ENCODE measurements around the gene NDUFS6.

Gene NDUFS6

DNA sequence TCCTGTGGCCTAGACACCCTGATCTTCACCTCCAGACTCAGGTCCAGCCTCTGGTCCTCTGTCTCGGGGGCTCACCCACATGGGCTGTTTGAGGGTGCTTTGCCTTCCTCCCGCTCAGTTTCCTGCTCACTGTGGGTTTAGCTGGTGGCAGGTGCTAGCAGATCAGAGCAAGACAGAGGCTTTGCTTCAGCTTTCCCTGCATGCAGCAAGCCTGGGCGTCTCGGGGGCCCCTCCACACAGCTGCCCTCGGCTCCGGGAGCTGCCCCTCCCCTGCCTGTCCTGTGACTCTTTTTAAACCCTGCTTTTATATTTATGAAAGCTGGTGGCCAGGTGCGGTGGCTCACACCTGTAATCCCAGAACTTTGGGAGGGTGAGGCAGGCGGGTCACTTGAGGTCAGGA, 16.1 kb upstream of the NDUFS6 start:
- no peak overlapping the region for H3K14ac ChIP-seq (ENCODE audit: low read length)
- H3K36me3 ChIP-seq (replicated peaks in 1 of 2; ENCODE audit: control insufficient read depth in 2 of 2, insufficient read depth in 2 of 2, low read length in 2 of 2) = no peaks in the 10 kb centered on the region
- no peak overlapping the region for H2BK5ac ChIP-seq (ENCODE audit: low read length)
- no peak overlapping the region for H3K9ac ChIP-seq (ENCODE audit: low read depth, low read length, poor library complexity)
- no peaks in the 10 kb centered on the region for H3K9me3 ChIP-seq (replicated peaks in 1 of 2; ENCODE audit: control insufficient read depth in 2 of 2, insufficient read depth in 1 of 2, low read depth in 1 of 2, low read length in 2 of 2)
- H2AK5ac ChIP-seq (ENCODE audit: low read depth, low read length) = no peak overlapping the region
- H3K27me3 ChIP-seq (ENCODE audit: control insufficient read depth in 3 of 3, insufficient read depth in 3 of 3, low read depth in 1 of 3, low read length in 3 of 3) = no peaks in the 10 kb centered on the region
- H2BK15ac ChIP-seq (ENCODE audit: low read length) = no peak overlapping the region
- no peaks in the 10 kb centered on the region for H3K79me1 ChIP-seq (ENCODE audit: low read depth, low read length)
- no peak overlapping the region for H3K23ac ChIP-seq (ENCODE audit: low read depth, low read length, poor library complexity)
- no peak overlapping the region for H3K4me2 ChIP-seq (ENCODE audit: insufficient read depth, low read length, poor library complexity, severe bottlenecking)
- no peak overlapping the region for H3K4ac ChIP-seq (ENCODE audit: low read length)
- H3K4me1 ChIP-seq (ENCODE audit: control insufficient read depth in 2 of 2, insufficient read depth in 1 of 2, low read depth in 1 of 2, low read length in 2 of 2) = peaks cover 2 to 9% of the 10 kb centered on the region in 2 donors
- no peak overlapping the region for H3K18ac ChIP-seq (ENCODE audit: low read length)
- no peak overlapping the region for H4K91ac ChIP-seq (ENCODE audit: low read depth, low read length, poor library complexity)
- H2BK120ac ChIP-seq (ENCODE audit: low read depth, low read length) = no peak overlapping the region
- WGBS, 2 donors (ENCODE audit: extremely low coverage in 2 of 2, insufficient read length in 2 of 2, insufficient replicate concordance in 1 of 2) = no CpG with 5 or more reads among the region's 8 CpGs
- no peak overlapping the region for H2BK12ac ChIP-seq (ENCODE audit: low read length)
- DNase-seq (ENCODE audit: low spot score) = no peak
- H3K4me3 ChIP-seq (ENCODE audit: low read length in 2 of 2) = no peak overlapping the region
- H2AFZ ChIP-seq (ENCODE audit: low read length) = no peak overlapping the region
- no peak overlapping the region for H4K8ac ChIP-seq (ENCODE audit: low read depth, low read length)
- no peak overlapping the region for H3K27ac ChIP-seq (replicated peaks; ENCODE audit: low read length)

DNA sequence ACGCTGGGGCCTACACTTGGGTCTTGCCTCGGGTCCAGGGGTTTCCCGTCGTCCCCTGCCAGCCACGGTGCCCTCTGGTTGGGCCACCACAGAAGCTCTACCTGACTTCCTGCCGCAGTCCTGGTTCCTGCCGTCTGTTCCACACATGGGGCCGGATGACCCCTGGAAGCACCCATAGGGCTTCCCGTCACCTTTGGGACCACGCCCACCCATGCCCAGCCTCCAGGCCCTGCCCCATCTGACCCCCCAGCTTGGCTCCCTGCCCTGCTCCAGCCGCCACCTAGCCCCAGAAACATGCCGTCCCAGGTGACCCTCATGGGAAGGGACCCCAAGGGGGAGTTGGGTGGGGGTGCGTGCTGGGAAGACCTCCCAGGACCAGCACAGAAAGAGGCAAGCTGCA, 15.2 kb upstream of the NDUFS6 start:
- H2BK12ac ChIP-seq (ENCODE audit: low read length) = peak overlapping the region; percentile 35
- H3K4me2 ChIP-seq (ENCODE audit: insufficient read depth, low read length, poor library complexity, severe bottlenecking) = no peak overlapping the region
- no peaks in the 10 kb centered on the region for H3K36me3 ChIP-seq (replicated peaks in 1 of 2; ENCODE audit: control insufficient read depth in 2 of 2, insufficient read depth in 2 of 2, low read length in 2 of 2)
- WGBS, 2 donors (ENCODE audit: extremely low coverage in 2 of 2, insufficient read length in 2 of 2, insufficient replicate concordance in 1 of 2) = no CpG with 5 or more reads among the region's 13 CpGs
- H4K91ac ChIP-seq (ENCODE audit: low read depth, low read length, poor library complexity) = no peak overlapping the region
- H2BK15ac ChIP-seq (ENCODE audit: low read length) = no peak overlapping the region
- H3K4me1 ChIP-seq (ENCODE audit: control insufficient read depth in 2 of 2, insufficient read depth in 1 of 2, low read depth in 1 of 2, low read length in 2 of 2) = peaks cover 3 to 13% of the 10 kb centered on the region in 2 donors
- no peak overlapping the region for H2AFZ ChIP-seq (ENCODE audit: low read length)
- H3K14ac ChIP-seq (ENCODE audit: low read length) = peak overlapping the region; percentile 73
- H3K27me3 ChIP-seq (ENCODE audit: control insufficient read depth in 3 of 3, insufficient read depth in 3 of 3, low read depth in 1 of 3, low read length in 3 of 3) = no peaks in the 10 kb centered on the region
- peak overlapping the region; percentile 69 for H3K18ac ChIP-seq (ENCODE audit: low read length)
- no peak for DNase-seq (ENCODE audit: low spot score)
- H3K9ac ChIP-seq (ENCODE audit: low read depth, low read length, poor library complexity) = no peak overlapping the region
- no peak overlapping the region for H3K27ac ChIP-seq (replicated peaks; ENCODE audit: low read length)
- no peak overlapping the region for H2AK5ac ChIP-seq (ENCODE audit: low read depth, low read length)
- no peak overlapping the region for H3K4ac ChIP-seq (ENCODE audit: low read length)
- H3K79me1 ChIP-seq (ENCODE audit: low read depth, low read length) = no peaks in the 10 kb centered on the region
- no peak overlapping the region for H2BK5ac ChIP-seq (ENCODE audit: low read length)
- H3K4me3 ChIP-seq (ENCODE audit: low read length in 2 of 2) = no peak overlapping the region
- no peak overlapping the region for H4K8ac ChIP-seq (ENCODE audit: low read depth, low read length)
- no peaks in the 10 kb centered on the region for H3K9me3 ChIP-seq (replicated peaks in 1 of 2; ENCODE audit: control insufficient read depth in 2 of 2, insufficient read depth in 1 of 2, low read depth in 1 of 2, low read length in 2 of 2)
- H2BK120ac ChIP-seq (ENCODE audit: low read depth, low read length) = no peak overlapping the region
- no peak overlapping the region for H3K23ac ChIP-seq (ENCODE audit: low read depth, low read length, poor library complexity)

DNA sequence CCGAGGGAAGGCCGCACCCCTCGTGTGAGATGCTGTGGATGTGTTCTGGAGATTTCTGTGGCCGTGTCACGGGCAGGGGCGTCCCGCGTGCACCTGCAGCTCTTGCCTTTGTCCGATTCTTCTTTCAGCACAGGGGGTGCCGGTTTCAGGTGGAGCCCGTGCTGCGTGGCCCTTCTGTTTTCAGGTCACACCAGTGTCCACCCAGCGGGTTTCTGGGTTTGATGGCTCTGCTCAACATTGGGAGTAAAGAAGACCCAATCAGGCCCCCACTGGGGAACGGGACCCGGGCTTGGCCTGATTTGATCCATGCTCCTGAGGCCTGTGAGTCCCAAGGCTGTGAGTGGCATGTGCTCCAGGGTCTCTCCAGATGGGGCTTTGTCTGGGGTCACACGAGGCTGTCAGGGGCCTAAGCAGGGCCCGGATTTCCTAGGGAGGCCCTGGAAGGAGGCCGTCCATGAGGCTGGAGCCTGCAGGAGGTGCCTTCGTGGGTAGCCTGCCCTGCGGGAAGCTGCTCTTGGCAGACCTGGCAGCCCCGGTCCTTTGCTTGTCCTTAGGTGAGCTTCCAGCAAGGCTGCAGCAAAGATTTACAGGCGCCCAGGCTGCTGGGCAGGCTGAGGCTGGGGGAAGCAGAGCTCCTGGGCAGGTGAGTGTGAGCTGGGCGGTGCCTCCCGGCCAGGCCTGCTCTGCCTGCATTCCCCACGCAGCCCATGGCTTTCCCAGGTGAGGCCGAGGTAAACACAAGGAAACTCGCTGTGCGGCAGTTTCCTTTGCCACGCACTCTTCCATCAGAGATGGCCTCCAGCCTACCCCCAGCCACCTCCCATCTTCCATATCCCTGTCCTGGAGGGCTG, 14.4 kb upstream of the NDUFS6 start:
- WGBS, 2 donors (ENCODE audit: extremely low coverage in 2 of 2, insufficient read length in 2 of 2, insufficient replicate concordance in 1 of 2) = no CpG with 5 or more reads among the region's 29 CpGs
- no peak overlapping the region for H2BK15ac ChIP-seq (ENCODE audit: low read length)
- DNase-seq (ENCODE audit: low spot score) = no peak
- no peak overlapping the region for H2BK120ac ChIP-seq (ENCODE audit: low read depth, low read length)
- H3K36me3 ChIP-seq (replicated peaks in 1 of 2; ENCODE audit: control insufficient read depth in 2 of 2, insufficient read depth in 2 of 2, low read length in 2 of 2) = no peaks in the 10 kb centered on the region
- H4K91ac ChIP-seq (ENCODE audit: low read depth, low read length, poor library complexity) = no peak overlapping the region
- no peak overlapping the region for H3K4me3 ChIP-seq (ENCODE audit: low read length in 2 of 2)
- peak overlapping the region; percentile 43 for H2BK12ac ChIP-seq (ENCODE audit: low read length)
- peak overlapping the region; percentile 20 for H2AK5ac ChIP-seq (ENCODE audit: low read depth, low read length)
- H4K8ac ChIP-seq (ENCODE audit: low read depth, low read length) = no peak overlapping the region
- no peaks in the 10 kb centered on the region for H3K9me3 ChIP-seq (replicated peaks in 1 of 2; ENCODE audit: control insufficient read depth in 2 of 2, insufficient read depth in 1 of 2, low read depth in 1 of 2, low read length in 2 of 2)
- peak overlapping the region; percentile 6 for H3K14ac ChIP-seq (ENCODE audit: low read length)
- no peak overlapping the region for H2AFZ ChIP-seq (ENCODE audit: low read length)
- no peak overlapping the region for H3K4me2 ChIP-seq (ENCODE audit: insufficient read depth, low read length, poor library complexity, severe bottlenecking)
- H3K4me1 ChIP-seq (ENCODE audit: control insufficient read depth in 2 of 2, insufficient read depth in 1 of 2, low read depth in 1 of 2, low read length in 2 of 2) = peaks cover 3 to 13% of the 10 kb centered on the region in 2 donors
- no peaks in the 10 kb centered on the region for H3K27me3 ChIP-seq (ENCODE audit: control insufficient read depth in 3 of 3, insufficient read depth in 3 of 3, low read depth in 1 of 3, low read length in 3 of 3)
- no peak overlapping the region for H3K27ac ChIP-seq (replicated peaks; ENCODE audit: low read length)
- H2BK5ac ChIP-seq (ENCODE audit: low read length) = no peak overlapping the region
- no peak overlapping the region for H3K23ac ChIP-seq (ENCODE audit: low read depth, low read length, poor library complexity)
- no peak overlapping the region for H3K4ac ChIP-seq (ENCODE audit: low read length)
- peak overlapping the region; percentile 68 for H3K18ac ChIP-seq (ENCODE audit: low read length)
- H3K9ac ChIP-seq (ENCODE audit: low read depth, low read length, poor library complexity) = no peak overlapping the region
- H3K79me1 ChIP-seq (ENCODE audit: low read depth, low read length) = no peaks in the 10 kb centered on the region

DNA sequence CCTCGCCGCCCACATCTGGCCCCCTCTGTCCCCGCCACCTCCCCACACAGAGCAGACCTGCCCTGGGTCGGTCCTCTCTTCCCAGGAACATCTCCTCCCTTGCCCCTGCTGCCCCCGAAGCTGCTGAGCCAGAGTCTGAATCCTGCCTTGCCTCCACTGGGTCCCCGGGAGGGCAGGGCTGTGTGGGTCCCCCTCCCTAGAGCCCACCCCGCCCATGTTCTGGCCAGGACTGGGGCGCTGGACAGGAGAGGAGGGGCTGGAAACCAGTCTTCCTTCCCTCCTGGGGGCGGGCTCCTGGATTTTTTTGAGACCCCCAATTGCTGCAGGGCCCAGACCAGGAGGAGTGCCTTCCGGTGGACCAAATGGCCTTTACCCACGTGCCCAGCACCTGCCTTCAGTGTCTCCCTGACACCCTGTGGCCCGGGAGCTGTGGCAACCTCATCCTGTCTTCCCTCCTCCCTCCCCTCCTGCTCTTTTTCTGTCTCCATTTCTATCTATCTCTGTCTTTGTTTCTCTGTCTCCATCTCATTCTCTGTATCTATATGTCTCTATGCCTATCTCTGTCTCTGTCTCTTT, 13.6 kb upstream of the NDUFS6 start:
- Histone ChIP-seq H3K79me1 (ENCODE audit: low read depth, low read length) (no peaks in the 10 kb centered on the region), H3K27me3 (ENCODE audit: control insufficient read depth in 3 of 3, insufficient read depth in 3 of 3, low read depth in 1 of 3, low read length in 3 of 3) (no peaks in the 10 kb centered on the region), H3K14ac (ENCODE audit: low read length) (no peak overlapping the region), H3K9me3 (replicated peaks in 1 of 2; ENCODE audit: control insufficient read depth in 2 of 2, insufficient read depth in 1 of 2, low read depth in 1 of 2, low read length in 2 of 2) (no peaks in the 10 kb centered on the region), H2AK5ac (ENCODE audit: low read depth, low read length) (peak overlapping the region; percentile 14), H2BK15ac (ENCODE audit: low read length) (peak overlapping the region; percentile 2), H2BK120ac (ENCODE audit: low read depth, low read length) (no peak overlapping the region), H3K36me3 (replicated peaks in 1 of 2; ENCODE audit: control insufficient read depth in 2 of 2, insufficient read depth in 2 of 2, low read length in 2 of 2) (no peaks in the 10 kb centered on the region), H3K4ac (ENCODE audit: low read length) (no peak overlapping the region), H3K4me2 (ENCODE audit: insufficient read depth, low read length, poor library complexity, severe bottlenecking) (no peak overlapping the region), H3K18ac (ENCODE audit: low read length) (no peak overlapping the region), H3K9ac (ENCODE audit: low read depth, low read length, poor library complexity) (no peak overlapping the region), H3K4me1 (ENCODE audit: control insufficient read depth in 2 of 2, insufficient read depth in 1 of 2, low read depth in 1 of 2, low read length in 2 of 2) (peaks cover 3 to 13% of the 10 kb centered on the region in 2 donors), H3K27ac (replicated peaks; ENCODE audit: low read length) (no peak overlapping the region), H4K91ac (ENCODE audit: low read depth, low read length, poor library complexity) (no peak overlapping the region), H2AFZ (ENCODE audit: low read length) (no peak overlapping the region), H4K8ac (ENCODE audit: low read depth, low read length) (no peak overlapping the region), H2BK5ac (ENCODE audit: low read length) (no peak overlapping the region), H3K23ac (ENCODE audit: low read depth, low read length, poor library complexity) (no peak overlapping the region), H2BK12ac (ENCODE audit: low read length) (no peak overlapping the region), H3K4me3 (ENCODE audit: low read length in 2 of 2) (no peak overlapping the region)
- no peak for DNase-seq (ENCODE audit: low spot score)
- no CpG with 5 or more reads among the region's 12 CpGs for WGBS, 2 donors (ENCODE audit: extremely low coverage in 2 of 2, insufficient read length in 2 of 2, insufficient replicate concordance in 1 of 2)
